GM23338 (cell line): ENCODE measurements around the gene SHFL. TPM values are rescaled to one million over a fixed set of nuclear protein-coding genes. Genes with fewer than 3 reads are reported as not detected.
A peak's percentile ranks its signal among the peaks of the same experiment; 100 is the strongest.

ENCODE experiments used
- ATAC-seq: fragments of 200-7000 bp; cut with Tn5 transposase; 3 replicates; pipeline ENCODE4 v1.9.1; 2020
- DNase-seq: peaks from one replicate; pipeline ENCODE4 v3.0.0-alpha.2; 2015; ENCODE audit warnings: low spot score
- H2AFZ ChIP-seq: fragments of 200-600 bp; sonication (generic); 2 replicates; pipeline ENCODE4 v1.8.0; 2016; ENCODE audit warnings: antibody characterized with exemption, mild to moderate bottlenecking, moderate library complexity
- H3F3A ChIP-seq: fragments of 200-600 bp; sonication (generic); replicated peaks from 2 replicates; pipeline ENCODE4 v1.8.0; 2017; ENCODE audit warnings: antibody characterized with exemption, mixed run types, low read depth
- H3K27ac ChIP-seq: fragments of 200-600 bp; sonication (generic); 2 replicates; pipeline ENCODE4 v1.6.1; 2016; ENCODE audit warnings: low read depth
- H3K27me3 ChIP-seq: fragments of 200-600 bp; sonication (generic); 2 replicates; pipeline ENCODE4 v1.8.0; 2016; ENCODE audit warnings: mild to moderate bottlenecking, mixed run types, moderate library complexity; ENCODE audit not compliant: insufficient read depth
- H3K36me3 ChIP-seq: fragments of 200-600 bp; sonication (generic); 2 replicates; pipeline ENCODE4 v1.8.0; 2016; ENCODE audit warnings: mild to moderate bottlenecking; ENCODE audit not compliant: insufficient read depth
- H3K4me1 ChIP-seq: fragments of 200-600 bp; sonication (generic); 2 replicates; pipeline ENCODE4 v1.8.0; 2016; ENCODE audit warnings: mild to moderate bottlenecking, moderate library complexity; ENCODE audit not compliant: insufficient read depth
- H3K4me2 ChIP-seq: fragments of 200-600 bp; sonication (generic); 2 replicates; pipeline ENCODE4 v1.7.1; 2017; ENCODE audit warnings: mixed run types
- H3K4me3 ChIP-seq: fragments of 200-600 bp; sonication (generic); 2 replicates; pipeline ENCODE4 v1.6.1; 2016; ENCODE audit warnings: mixed run types
- H3K79me2 ChIP-seq: fragments of 200-600 bp; sonication (generic); replicated peaks from 2 replicates; pipeline ENCODE4 v1.8.0; 2017; ENCODE audit warnings: mild to moderate bottlenecking; ENCODE audit not compliant: insufficient read depth
- H3K9me2 ChIP-seq: fragments of 200-600 bp; sonication (generic); 2 replicates; pipeline ENCODE4 v1.8.0; 2017; ENCODE audit not compliant: insufficient read depth
- H4K20me1 ChIP-seq: fragments of 200-600 bp; sonication (generic); replicated peaks from 2 replicates; pipeline ENCODE4 v1.8.0; 2017; ENCODE audit warnings: mild to moderate bottlenecking; ENCODE audit not compliant: insufficient read depth
- H3K27ac Mint-ChIP-seq: 2 replicates; pipeline ENCODE4 v1.8.0; 2020; ENCODE audit warnings: inconsistent platforms, mild to moderate bottlenecking, moderate library complexity, mixed read lengths
- H3K27me3 Mint-ChIP-seq: 3 replicates; pipeline ENCODE4 v1.8.0; 2022; ENCODE audit warnings: low read depth, mild to moderate bottlenecking, moderate library complexity, mixed read lengths, inconsistent platforms; ENCODE audit not compliant: insufficient read depth, poor library complexity
- H3K36me3 Mint-ChIP-seq: 3 replicates; pipeline ENCODE4 v1.8.0; 2021; ENCODE audit warnings: low read depth, mild to moderate bottlenecking, inconsistent platforms, moderate library complexity, mixed read lengths
- H3K4me1 Mint-ChIP-seq: 3 replicates; pipeline ENCODE4 v1.8.0; 2020; ENCODE audit warnings: mild to moderate bottlenecking, inconsistent platforms, mixed read lengths
- H3K4me3 Mint-ChIP-seq: 3 replicates; pipeline ENCODE4 v1.8.0; 2021; ENCODE audit warnings: moderate library complexity, mild to moderate bottlenecking, inconsistent platforms, mixed read lengths
- H3K9me3 Mint-ChIP-seq: 3 replicates; pipeline ENCODE4 v1.8.0; 2020; ENCODE audit warnings: moderate library complexity, mild to moderate bottlenecking, inconsistent platforms, mixed read lengths
- EZH2phosphoT487 ChIP-seq: fragments of 200-600 bp; sonication (generic); IDR thresholded peaks from one replicate; pipeline ENCODE4 v1.8.1; 2018; ENCODE audit warnings: antibody characterized with exemption; ENCODE audit not compliant: unreplicated experiment
- POLR2AphosphoS5 ChIP-seq: IDR thresholded peaks from 2 replicates; pipeline ENCODE4 v1.6.1; 2016; ENCODE audit warnings: antibody characterized with exemption, low read depth
- REST ChIP-seq: IDR thresholded peaks from one replicate; pipeline ENCODE4 v1.6.1; 2018; ENCODE audit warnings: antibody characterized with exemption; ENCODE audit not compliant: unreplicated experiment
- ZNF114 ChIP-seq: fragments of 250-450 bp; sonication (Bioruptor Pico); IDR thresholded peaks from 2 replicates; pipeline ENCODE4 v1.5.0; 2020; ENCODE audit warnings: mild to moderate bottlenecking, moderate library complexity
- ZNF331 ChIP-seq: fragments of 250-450 bp; sonication (Bioruptor Pico); IDR thresholded peaks from 2 replicates; pipeline ENCODE4 v1.5.0; 2020; ENCODE audit warnings: low read depth, mild to moderate bottlenecking, moderate library complexity
- ZNF462 ChIP-seq: fragments of 250-450 bp; sonication (Bioruptor Pico); IDR thresholded peaks from 2 replicates; pipeline ENCODE4 v1.5.0; 2020; ENCODE audit warnings: mild to moderate bottlenecking, moderate library complexity
- polyA plus RNA-seq: library from polyadenylated mRNA; unstranded; fragments of >200 nt; fragmentation: Nextera tagmentation; extraction: Ambion mirVana; gene quantifications from 2 replicates; pipeline ENCODE4 v1.2.1, GENCODE V29; 2016
- total RNA-seq: library from RNA; depleted of rRNA; stranded (reverse); fragments of >200 nt; shearing (Covaris generic); gene quantifications from 2 replicates; pipeline ENCODE4 v1.2.3, GENCODE V29; 2014

SHFL gene
- total and polyA plus RNA-seq, 2 experiments from 2014 or later = 31.7 to 32.1 TPM

- Histone ChIP-seq H3K27me3 (no peaks in the 10 kb centered on the region), H2AFZ (no peak overlapping the region), H3F3A (no peaks in the 10 kb centered on the region), H3K9me2 (no peaks in the 10 kb centered on the region), H3K27ac (no peak overlapping the region), H3K36me3 (no peaks in the 10 kb centered on the region), H3K79me2 (no peaks in the 10 kb centered on the region), H3K4me2 (no peak overlapping the region), H3K4me3 (no peak overlapping the region), H4K20me1 (no peaks in the 10 kb centered on the region), H3K4me1 (no peaks in the 10 kb centered on the region)
- no peak for ATAC-seq
- Mint-ChIP-seq H3K9me3 (peaks cover 16% of the 10 kb centered on the region), H3K27ac (no peak overlapping the region), H3K36me3 (no peaks in the 10 kb centered on the region), H3K27me3 (peaks cover 5% of the 10 kb centered on the region), H3K4me3 (no peak overlapping the region), H3K4me1 (no peaks in the 10 kb centered on the region; the same call in 2 of the 3 replicates)
- TF ChIP-seq EZH2phosphoT487 = no peak
- TF ChIP-seq POLR2AphosphoS5 = no peak
- TF ChIP-seq ZNF331 = no peak
- DNase-seq = no peak
Observed at GRCh38 chr19:10037367-10037766, 48.8 kb upstream of the SHFL start.

- Mint-ChIP-seq H3K27ac (no peak overlapping the region), H3K9me3 (peaks cover 21% of the 10 kb centered on the region), H3K36me3 (no peaks in the 10 kb centered on the region), H3K4me1 (no peaks in the 10 kb centered on the region; the same call in 2 of the 3 replicates), H3K27me3 (peaks cover 5% of the 10 kb centered on the region), H3K4me3 (no peak overlapping the region)
- no peak overlapping the region for H3K4me2 ChIP-seq
- no peak overlapping the region for H2AFZ ChIP-seq
- H3K79me2 ChIP-seq = no peaks in the 10 kb centered on the region
- no peaks in the 10 kb centered on the region for H3K4me1 ChIP-seq
- no peak overlapping the region for H3K27ac ChIP-seq
- TF ChIP-seq ZNF114 (no peak), EZH2phosphoT487 (no peak)
- H3K4me3 ChIP-seq = no peak overlapping the region
- no peak for DNase-seq
- H3K27me3 ChIP-seq = no peaks in the 10 kb centered on the region
- no peaks in the 10 kb centered on the region for H4K20me1 ChIP-seq
- H3F3A ChIP-seq = no peaks in the 10 kb centered on the region
- H3K9me2 ChIP-seq = no peaks in the 10 kb centered on the region
- no peaks in the 10 kb centered on the region for H3K36me3 ChIP-seq
- ATAC-seq = no peak
Observed at GRCh38 chr19:10037809-10038208, 48.3 kb upstream of the SHFL start.

GRCh38 chr19:10043286-10043927 lies 42.7 kb upstream of the SHFL start:
- H3K79me2 ChIP-seq = no peaks in the 10 kb centered on the region
- H3K27me3 ChIP-seq = no peaks in the 10 kb centered on the region
- no peak overlapping the region for H3K4me3 ChIP-seq
- peaks cover 8% of the 10 kb centered on the region for H3K27me3 Mint-ChIP-seq
- no peak overlapping the region for H2AFZ ChIP-seq
- H3K9me3 Mint-ChIP-seq = peaks cover 46% of the 10 kb centered on the region
- ATAC-seq (no peak), DNase-seq (peak; percentile 70)
- no peaks in the 10 kb centered on the region for H3K4me1 ChIP-seq
- H3K4me1 Mint-ChIP-seq = no peaks in the 10 kb centered on the region
- H3K9me2 ChIP-seq = no peaks in the 10 kb centered on the region
- no peak overlapping the region for H3K27ac ChIP-seq
- H3K36me3 Mint-ChIP-seq = no peaks in the 10 kb centered on the region; the same call in 1 of the 3 replicates
- no peaks in the 10 kb centered on the region for H3K36me3 ChIP-seq
- no peaks in the 10 kb centered on the region for H4K20me1 ChIP-seq
- no peak overlapping the region for H3K27ac Mint-ChIP-seq
- H3K4me2 ChIP-seq = no peak overlapping the region
- no peak overlapping the region for H3K4me3 Mint-ChIP-seq
- H3F3A ChIP-seq = no peaks in the 10 kb centered on the region
- TF ChIP-seq REST (no peak), ZNF331 (no peak), ZNF462 (no peak)
